Fibroblast of skin of scalp (primary cell): ENCODE results near the gene PCDH10.

Experiments used
- DNase-seq: peaks from one replicate; pipeline ENCODE4 v3.0.0-alpha.2; 2013

The PCDH10 gene

GRCh38 chr4:133149932-133150471 is 908 bp downstream of the PCDH10 start:
- no peak for DNase-seq

DNA sequence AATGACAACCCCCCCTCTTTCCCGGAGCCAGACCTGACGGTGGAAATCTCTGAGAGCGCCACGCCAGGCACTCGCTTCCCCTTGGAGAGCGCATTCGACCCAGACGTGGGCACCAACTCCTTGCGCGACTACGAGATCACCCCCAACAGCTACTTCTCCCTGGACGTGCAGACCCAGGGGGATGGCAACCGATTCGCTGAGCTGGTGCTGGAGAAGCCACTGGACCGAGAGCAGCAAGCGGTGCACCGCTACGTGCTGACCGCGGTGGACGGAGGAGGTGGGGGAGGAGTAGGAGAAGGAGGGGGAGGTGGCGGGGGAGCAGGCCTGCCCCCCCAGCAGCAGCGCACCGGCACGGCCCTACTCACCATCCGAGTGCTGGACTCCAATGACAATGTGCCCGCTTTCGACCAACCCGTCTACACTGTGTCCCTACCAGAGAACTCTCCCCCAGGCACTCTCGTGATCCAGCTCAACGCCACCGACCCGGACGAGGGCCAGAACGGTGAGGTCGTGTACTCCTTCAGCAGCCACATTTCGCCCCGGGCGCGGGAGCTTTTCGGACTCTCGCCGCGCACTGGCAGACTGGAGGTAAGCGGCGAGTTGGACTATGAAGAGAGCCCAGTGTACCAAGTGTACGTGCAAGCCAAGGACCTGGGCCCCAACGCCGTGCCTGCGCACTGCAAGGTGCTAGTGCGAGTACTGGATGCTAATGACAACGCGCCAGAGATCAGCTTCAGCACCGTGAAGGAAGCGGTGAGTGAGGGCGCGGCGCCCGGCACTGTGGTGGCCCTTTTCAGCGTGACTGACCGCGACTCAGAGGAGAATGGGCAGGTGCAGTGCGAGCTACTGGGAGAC is 1.6 kb downstream of the PCDH10 start:
- DNase-seq: no peak

DNA sequence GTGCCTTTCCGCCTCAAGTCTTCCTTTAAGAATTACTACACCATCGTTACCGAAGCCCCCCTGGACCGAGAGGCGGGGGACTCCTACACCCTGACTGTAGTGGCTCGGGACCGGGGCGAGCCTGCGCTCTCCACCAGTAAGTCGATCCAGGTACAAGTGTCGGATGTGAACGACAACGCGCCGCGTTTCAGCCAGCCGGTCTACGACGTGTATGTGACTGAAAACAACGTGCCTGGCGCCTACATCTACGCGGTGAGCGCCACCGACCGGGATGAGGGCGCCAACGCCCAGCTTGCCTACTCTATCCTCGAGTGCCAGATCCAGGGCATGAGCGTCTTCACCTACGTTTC is 2.2 kb downstream of the PCDH10 start:
- no peak for DNase-seq

DNA sequence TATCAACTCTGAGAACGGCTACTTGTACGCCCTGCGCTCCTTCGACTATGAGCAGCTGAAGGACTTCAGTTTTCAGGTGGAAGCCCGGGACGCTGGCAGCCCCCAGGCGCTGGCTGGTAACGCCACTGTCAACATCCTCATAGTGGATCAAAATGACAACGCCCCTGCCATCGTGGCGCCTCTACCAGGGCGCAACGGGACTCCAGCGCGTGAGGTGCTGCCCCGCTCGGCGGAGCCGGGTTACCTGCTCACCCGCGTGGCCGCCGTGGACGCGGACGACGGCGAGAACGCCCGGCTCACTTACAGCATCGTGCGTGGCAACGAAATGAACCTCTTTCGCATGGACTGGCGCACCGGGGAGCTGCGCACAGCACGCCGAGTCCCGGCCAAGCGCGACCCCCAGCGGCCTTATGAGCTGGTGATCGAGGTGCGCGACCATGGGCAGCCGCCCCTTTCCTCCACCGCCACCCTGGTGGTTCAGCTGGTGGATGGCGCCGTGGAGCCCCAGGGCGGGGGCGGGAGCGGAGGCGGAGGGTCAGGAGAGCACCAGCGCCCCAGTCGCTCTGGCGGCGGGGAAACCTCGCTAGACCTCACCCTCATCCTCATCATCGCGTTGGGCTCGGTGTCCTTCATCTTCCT is 2.7 kb downstream of the PCDH10 start:
- no peak for DNase-seq

DNA sequence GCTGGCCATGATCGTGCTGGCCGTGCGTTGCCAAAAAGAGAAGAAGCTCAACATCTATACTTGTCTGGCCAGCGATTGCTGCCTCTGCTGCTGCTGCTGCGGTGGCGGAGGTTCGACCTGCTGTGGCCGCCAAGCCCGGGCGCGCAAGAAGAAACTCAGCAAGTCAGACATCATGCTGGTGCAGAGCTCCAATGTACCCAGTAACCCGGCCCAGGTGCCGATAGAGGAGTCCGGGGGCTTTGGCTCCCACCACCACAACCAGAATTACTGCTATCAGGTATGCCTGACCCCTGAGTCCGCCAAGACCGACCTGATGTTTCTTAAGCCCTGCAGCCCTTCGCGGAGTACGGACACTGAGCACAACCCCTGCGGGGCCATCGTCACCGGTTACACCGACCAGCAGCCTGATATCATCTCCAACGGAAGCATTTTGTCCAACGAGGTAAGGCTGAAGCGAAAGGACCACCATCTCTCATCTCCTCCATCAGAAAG is 3.3 kb downstream of the PCDH10 start:
- no peak for DNase-seq

DNA sequence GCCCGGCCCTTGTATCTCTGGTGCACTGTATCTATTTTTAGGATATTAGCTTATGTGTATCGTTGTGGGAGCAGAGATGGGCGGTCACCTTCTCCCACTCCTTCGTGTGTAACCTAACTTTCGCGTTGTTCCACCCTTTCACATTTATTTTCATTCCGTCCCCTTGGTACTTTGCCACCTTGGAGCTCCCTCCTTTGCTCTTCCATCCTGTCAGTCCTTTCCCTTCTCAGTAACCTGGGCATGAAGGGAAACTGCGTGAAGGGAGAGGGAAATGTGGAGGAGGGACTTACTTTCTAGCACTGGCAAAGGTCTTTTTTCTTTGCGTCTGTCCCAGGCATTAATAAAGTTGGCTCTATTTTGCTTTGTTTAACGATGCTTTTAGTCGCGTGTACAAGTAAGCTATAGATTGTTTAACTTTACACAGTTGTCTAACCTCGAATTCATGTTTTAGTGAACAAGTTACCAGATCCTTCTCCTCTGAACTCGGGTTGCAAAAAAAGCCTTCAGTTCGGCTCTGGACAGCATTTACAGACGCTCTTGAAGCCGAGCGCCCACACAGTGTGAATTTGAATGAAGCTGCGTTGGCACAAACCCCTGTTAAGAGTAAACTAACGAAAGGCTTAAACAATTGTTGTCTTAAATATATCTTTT is 3.9 kb downstream of the PCDH10 start:
- no peak for DNase-seq

- DNase-seq: peak; percentile 50
These were observed 5.6 kb downstream of the PCDH10 start for GRCh38 chr4:133154725-133155124.

GRCh38 chr4:133156096-133156495 is 7.0 kb downstream of the PCDH10 start:
- DNase-seq: no peak

GRCh38 chr4:133156556-133156955 is 7.5 kb downstream of the PCDH10 start:
- DNase-seq: no peak

DNA sequence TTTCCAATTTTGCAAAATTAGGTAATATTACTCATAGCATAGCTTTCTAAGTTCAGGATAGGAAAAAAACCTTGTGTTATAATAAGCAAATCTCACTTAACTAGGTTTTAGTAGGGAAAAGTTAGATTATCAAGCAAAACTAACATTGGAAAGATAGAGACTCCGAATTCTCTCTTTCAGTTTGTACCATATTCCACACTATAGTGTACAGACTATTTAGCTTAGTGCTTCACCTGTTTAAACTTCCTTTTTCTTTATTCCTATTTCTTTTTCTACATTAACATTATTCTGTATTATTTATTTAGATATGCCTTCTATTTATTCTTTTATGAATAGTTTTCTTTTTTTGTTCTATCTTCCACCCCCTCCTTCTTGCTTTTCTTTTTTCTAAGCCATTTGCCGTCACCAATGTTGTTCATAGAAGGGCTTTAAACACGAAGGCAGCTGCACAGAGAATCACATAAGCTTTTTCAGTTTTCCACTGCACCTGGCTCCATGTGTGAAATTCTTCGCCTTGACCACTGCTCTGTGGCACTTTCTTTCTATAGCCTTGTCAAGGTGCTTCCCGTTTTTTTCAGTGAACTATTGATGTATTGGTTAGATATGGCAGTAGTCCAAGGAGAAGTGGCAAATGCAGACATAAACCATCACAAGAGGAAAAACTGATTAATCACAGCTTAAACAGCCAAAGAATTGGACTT is 8.5 kb downstream of the PCDH10 start:
- DNase-seq: no peak

- DNase-seq: no peak
These were observed 11.8 kb downstream of the PCDH10 start for GRCh38 chr4:133160853-133161252.

- no peak for DNase-seq
These were observed 12.6 kb downstream of the PCDH10 start for GRCh38 chr4:133161570-133162295.

GRCh38 chr4:133162941-133163340 is 13.8 kb downstream of the PCDH10 start:
- DNase-seq: no peak

DNA sequence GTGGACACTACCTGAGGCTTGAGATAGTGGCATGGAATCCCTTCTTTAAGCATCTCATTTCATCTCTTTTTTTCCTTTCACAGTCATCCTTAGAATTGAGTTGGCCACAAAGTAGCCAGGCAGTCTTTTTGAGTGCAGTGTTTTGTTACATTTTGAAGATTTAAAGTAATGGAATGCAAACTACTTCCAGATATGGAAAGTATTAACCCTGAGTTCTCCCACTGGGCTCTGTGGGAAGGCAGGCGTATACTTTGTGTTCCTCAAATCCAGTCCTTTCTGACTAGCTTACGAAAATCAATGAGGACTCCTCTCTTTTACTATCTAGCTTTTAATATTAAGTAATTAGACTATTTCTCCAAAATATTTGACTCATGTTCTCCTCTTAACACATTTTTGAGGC is 29.9 kb downstream of the PCDH10 start:
- DNase-seq: peak; percentile 52

DNA sequence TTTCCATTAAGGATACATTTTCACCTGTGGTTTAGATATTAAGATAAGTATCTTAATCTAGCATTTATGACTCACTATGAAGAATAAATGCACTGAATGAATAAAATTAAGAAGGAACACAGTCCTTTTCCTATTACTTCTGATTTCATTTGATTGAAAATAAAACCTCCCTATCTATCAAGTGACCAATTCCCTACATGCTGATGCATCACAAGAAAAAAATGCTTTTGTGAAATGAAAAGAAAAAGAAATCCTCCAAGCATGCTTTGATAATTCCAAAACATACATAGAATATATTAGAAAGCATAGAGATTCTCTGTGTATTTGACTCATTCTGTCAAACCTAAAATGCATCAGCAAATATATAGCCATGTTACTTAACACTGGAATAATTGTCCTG is 37.1 kb downstream of the PCDH10 start:
- peak; percentile 0 for DNase-seq

DNA sequence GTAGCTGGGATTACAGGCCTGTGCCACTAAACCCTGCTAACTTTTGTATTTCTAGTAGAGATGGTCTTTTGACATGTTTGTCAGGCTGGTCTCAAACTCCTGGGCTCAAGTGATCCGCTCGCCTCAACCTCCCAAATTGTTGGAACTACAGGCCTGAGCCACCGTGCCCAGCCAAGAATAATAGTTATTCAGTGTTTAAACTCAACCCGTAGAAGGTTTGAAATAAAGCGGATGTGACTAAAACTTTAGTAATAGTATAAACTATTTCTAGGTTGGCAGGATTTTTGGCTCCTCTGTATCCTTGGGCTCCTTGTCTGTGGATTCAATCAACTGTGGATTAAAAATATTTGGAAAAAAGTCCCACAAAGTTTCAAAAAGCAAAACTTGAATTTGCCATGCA is 37.8 kb downstream of the PCDH10 start:
- DNase-seq: no peak

DNA sequence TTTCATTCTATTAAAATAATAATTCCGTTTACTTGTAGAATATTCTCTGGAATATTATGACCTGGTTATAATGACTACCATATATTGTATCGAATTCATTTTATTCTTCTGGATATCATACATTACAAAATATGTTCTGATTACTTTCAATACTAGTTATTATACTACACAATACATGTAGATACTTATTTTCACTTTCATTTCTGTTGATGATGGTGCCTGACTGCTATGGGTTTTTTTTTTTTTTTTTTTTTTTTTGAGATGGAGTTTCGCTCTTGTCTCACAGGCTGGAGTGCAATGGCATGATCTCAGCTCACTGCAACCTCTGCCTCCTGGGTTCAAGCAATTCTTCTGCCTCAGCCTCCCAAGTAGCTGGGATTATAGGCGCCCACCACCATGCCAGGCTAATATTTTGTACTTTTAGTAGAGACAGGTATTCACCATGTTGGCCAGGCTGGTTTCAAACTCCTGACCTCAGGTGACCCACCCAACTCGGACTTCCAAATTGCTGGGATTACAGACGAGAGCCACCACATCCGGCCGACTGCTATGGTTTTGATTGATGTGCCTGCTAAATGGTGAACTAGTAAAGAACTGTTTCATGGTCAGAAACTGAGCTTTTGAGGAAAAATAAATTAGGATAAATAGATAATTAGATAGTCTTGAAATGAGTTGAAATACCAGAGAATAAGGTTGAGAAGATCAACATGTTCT is 39.5 kb downstream of the PCDH10 start:
- no peak for DNase-seq

DNA sequence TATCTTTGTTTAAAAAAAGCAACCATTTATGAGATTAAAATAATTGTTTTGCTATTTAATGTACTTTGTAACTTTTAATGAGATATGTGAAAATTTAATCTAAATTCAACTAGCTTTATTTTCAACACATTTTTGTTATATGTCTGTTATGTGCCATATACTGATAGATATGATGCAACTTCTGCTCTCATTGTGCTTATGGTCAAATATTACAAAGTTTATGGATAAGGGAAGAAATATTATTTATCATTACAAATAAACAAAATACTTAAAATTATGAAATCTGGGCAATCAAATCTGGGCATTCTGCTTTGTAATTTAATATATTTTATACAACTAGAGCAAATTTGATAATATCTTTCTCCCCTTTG is 40.0 kb downstream of the PCDH10 start:
- no peak for DNase-seq

GRCh38 chr4:133190098-133190497 is 41.0 kb downstream of the PCDH10 start:
- no peak for DNase-seq

DNA sequence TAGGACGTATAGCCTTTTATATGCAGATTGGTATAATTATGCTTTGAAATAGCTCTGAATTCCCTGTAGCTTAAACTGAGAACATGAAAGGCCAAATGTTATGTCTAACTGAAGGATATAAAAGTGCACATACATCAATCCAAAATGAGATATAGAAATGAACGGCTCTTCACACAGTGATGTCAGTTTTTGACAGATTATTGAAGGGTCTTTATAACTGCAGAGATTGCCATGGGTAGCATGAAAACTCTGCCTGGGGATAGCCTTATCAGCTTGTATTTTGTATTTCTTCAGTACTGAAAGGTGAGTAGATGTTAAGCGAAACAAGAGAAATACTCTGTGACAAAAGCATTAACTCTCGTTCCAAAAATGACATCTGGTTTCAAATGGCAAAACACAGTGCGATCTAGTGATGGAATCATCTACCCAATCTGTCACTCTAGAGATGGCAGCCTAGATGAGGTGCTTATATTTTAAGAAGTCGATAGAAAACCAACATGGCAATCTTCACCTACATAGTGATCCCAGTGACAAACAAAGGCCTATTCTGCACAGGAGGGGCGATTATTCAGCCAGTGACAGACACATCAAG is 59.7 kb downstream of the PCDH10 start:
- no peak for DNase-seq

GRCh38 chr4:133233922-133234321 is 84.8 kb downstream of the PCDH10 start:
- no peak for DNase-seq
